Measurements from ENCODE around the gene MEIOB.
A peak's percentile ranks its signal among the peaks of the same experiment; 100 is the strongest.

MEIOB gene

GRCh38 chr16:1874854-1875253, 2.9 kb upstream of the MEIOB start:
- no peak for DNase-seq (ENCODE audit: low read depth)
- no peak for TF ChIP-seq CTCF (conservative IDR thresholded peaks at IDR 0.05; ENCODE audit: low read length)
- no peak overlapping the region for H3K4me3 ChIP-seq (ENCODE audit: low read length)

- TF ChIP-seq CTCF (conservative IDR thresholded peaks at IDR 0.05; ENCODE audit: low read length) = no peak
- no peak overlapping the region for H3K4me3 ChIP-seq (ENCODE audit: low read length)
- peak; percentile 55 for DNase-seq (ENCODE audit: low read depth)
Measured at GRCh38 chr16:1870365-1871082, 1.4 kb downstream of the MEIOB start.

- no peak for TF ChIP-seq CTCF (conservative IDR thresholded peaks at IDR 0.05; ENCODE audit: low read length)
- no peak overlapping the region for H3K4me3 ChIP-seq (ENCODE audit: low read length)
- DNase-seq (ENCODE audit: low read depth) = no peak
Measured at GRCh38 chr16:1865902-1866690, 5.9 kb downstream of the MEIOB start.

GRCh38 chr16:1863681-1864460, 8.1 kb downstream of the MEIOB start:
- H3K4me3 ChIP-seq (ENCODE audit: low read length) = no peak overlapping the region
- peak; percentile 59 for TF ChIP-seq CTCF (conservative IDR thresholded peaks at IDR 0.05; ENCODE audit: low read length)
- peak; percentile 53 for DNase-seq (ENCODE audit: low read depth)

- no peak for DNase-seq (ENCODE audit: low read depth)
- no peak for TF ChIP-seq CTCF (conservative IDR thresholded peaks at IDR 0.05; ENCODE audit: low read length)
- no peak overlapping the region for H3K4me3 ChIP-seq (ENCODE audit: low read length)
Measured at GRCh38 chr16:1862394-1862793, 9.6 kb downstream of the MEIOB start.

- no peak overlapping the region for H3K4me3 ChIP-seq (ENCODE audit: low read length)
- no peak for DNase-seq (ENCODE audit: low read depth)
- TF ChIP-seq CTCF (conservative IDR thresholded peaks at IDR 0.05; ENCODE audit: low read length) = no peak
Measured at GRCh38 chr16:1861730-1862129, 10.2 kb downstream of the MEIOB start.

All from AG10803 (cell line).